ENCODE data around the gene GATA6. TPM values are rescaled to one million over a fixed set of nuclear protein-coding genes. Genes with fewer than 3 reads are reported as not detected.
"Not testable (repeated sequence)": the region's sequence is repeated elsewhere in the genome, so short reads cannot be mapped to it uniquely, and the experiment has no call there.

GATA6 gene
- polyA plus RNA-seq, 12 donors, result 0.99 to 16.3 (median 1.6) TPM; not detected in 1

DNA sequence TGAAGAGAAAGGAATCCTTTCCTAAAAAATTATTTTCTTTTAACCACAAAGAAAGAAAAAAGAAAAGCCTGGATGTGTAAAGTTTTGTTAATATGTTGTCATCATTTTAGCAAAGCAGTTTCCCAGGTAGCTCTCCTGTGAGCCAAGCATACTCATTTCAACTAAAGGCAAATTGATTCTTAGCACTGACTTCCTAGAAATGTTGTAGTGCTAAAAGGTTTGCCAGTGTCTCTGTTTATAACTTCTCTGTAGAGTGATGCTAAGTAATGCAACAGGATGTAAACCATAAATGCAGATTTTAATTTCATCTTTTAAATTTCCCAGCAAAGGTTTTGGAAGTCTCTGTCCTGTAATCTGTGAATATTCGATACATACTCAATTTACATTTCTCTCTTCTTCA, 10.2 kb downstream of the GATA6 start:
- no peak for DNase-seq

DNA sequence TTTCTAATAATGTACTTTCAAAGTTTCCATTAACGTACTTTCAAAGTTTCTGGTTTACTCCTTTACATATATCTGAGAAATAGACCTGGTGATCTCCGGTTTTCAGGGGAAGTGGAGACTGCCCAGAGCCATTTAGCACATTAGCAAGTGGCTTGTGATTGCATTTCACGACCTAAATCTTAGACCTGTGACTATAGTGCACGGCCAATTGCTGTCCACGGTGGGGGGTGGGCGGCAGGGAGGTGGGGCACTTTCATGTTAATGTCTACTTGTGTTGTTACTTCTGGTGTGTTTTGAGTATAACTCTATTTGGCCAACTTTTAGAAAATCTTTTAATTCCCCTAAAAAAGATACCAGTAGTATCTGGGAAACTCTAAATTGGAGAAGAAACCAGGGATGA, 11.3 kb downstream of the GATA6 start:
- no peak for DNase-seq

DNA sequence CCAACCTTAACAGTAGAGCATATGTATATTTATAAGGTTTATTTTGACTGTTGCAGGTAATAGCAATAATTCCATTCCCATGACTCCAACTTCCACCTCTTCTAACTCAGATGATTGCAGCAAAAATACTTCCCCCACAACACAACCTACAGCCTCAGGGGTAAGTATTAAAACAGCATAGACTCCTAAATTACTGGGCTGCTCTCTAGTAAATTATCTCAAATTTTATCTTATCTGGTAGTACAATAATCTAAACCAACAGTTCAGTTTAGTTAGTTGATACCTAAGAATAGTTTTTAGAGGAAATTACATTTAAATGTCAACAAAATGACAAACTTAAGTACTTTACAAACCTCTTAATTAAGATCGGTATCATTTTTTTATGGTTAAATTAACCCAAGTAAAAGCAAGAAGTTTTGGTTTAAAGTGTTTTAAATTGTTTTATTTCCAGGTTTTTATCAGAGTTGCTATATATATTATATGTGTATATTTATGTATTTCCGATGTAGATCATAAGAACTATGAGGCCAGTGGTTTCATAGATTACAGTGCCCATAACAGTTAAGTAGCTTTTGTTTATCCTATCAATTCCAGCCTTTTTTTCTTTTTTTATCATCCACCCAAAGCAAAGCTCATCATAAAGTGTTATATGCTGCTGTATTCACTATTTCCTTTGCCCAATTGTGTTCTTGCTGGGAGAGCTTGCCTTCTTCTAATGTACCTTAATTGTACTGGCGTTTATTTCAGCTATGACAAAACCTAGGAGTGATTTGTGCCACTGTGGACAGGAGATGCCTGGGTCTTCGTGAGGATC, 13.7 kb downstream of the GATA6 start:
- no peak for DNase-seq

DNA sequence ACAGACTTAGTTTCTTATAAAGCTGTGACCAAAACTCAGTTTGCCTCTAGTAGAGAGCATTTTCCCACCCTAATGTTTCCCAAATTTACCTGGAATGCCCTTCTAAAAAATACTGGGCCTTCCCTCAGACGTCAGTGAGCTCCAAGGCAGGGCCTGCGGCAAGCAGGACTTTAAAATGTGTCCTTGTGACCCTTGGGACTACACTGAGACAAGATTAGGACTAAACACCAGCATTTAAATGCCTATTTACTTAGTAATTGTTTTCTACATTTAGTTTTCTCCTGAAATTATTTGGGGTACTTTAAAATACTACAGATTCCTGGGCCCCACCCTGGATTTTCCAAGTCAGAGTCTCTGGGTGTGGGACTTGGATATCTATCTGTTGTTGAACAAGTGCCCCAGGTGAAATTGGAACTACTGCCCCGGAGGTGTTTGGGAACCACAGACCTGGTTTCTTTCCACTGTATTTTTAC, 14.3 kb downstream of the GATA6 start:
- DNase-seq, result no peak

DNA sequence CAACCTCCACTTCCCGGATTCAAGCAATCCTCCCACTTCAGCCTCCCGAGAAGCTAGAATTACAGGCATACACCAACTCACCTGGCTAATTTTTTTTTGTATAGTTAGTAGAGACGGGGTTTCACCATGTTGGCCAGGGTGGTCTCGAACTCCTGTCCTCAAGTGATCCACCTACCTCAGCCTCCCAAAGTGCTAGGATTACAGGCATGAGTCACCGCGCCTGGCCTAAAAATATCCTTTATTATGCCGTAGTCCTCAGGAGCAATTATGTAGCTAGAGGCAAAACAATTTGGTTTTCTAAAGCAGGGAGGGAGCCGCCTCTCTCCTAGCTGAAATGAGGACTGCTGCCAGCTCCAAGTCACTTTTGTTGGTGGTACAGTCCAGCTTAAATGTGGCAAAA, 15.2 kb downstream of the GATA6 start:
- DNase-seq, result not testable (repeated sequence)

DNA sequence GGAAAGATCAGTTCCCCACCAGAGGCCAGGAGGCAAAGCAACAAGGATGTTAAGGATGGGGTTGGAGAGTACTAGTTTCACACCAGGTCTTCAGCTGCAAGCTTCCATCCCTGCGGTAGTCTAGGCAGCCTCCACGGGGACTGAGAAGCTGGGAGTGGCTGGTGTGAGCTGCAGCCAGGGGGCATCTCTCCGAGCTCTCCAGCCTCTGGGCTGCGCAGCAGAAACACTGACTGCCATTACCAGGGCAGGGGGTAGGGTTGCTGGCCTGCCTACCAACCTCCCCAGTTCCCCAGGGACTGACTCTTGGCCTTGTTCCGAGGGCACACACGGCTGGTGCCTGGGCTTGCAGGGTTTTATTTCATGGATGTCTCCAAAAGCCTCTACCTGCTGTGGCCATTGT, 15.9 kb downstream of the GATA6 start:
- no peak for DNase-seq

DNA sequence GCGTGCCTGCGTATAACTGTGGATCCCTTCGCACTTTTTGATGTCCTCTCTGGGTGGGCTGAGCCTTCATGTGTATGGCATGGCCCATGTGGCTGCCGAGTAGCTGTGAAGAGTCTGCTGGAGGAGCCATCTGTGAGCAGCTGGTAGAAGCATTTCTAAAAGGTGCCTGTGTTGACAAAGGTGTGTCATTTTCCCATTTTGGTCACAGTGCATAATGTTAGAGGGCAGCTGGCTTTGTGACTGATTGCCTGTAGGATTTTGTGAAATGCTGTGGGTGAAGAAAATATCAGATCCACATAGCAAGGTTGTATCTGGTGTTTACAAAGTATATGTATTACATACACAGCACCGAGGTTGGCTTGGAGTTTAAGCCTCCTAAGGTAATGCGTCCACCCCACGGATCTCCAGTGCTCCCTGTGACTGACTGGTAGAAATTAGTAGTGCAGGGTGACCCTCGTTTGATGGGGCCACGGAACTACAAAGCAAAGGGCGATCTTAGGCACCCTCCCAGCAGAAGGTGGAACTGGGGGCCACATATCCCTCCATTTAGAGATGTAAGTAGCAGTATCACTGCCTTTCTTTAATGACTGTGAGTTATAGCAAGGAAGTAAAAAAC, 16.5 kb downstream of the GATA6 start:
- no peak for DNase-seq

DNA sequence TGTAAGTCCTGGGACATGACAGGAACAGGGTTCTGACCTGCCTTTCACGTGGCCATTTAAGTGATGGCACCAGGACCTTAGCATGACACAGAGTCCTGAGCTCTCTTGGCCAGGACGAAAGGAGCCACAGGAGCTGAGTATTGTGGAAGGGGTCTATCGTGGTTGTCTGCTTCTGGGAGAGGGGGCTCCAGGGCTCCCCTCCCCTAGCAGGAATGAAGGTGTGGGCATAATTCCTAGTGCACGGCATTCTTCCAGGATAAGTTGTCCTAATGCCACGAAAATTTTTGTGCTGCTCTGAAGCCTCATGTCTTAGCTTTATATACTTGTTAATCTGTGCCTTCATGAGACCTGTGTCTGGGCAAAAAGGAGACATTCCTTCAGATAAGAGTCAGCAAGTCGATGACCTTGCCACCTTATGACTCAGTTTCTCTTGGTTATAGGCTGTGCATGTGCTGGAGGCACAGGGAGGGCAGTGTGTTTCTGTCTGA, 17.1 kb downstream of the GATA6 start:
- no peak for DNase-seq

DNA sequence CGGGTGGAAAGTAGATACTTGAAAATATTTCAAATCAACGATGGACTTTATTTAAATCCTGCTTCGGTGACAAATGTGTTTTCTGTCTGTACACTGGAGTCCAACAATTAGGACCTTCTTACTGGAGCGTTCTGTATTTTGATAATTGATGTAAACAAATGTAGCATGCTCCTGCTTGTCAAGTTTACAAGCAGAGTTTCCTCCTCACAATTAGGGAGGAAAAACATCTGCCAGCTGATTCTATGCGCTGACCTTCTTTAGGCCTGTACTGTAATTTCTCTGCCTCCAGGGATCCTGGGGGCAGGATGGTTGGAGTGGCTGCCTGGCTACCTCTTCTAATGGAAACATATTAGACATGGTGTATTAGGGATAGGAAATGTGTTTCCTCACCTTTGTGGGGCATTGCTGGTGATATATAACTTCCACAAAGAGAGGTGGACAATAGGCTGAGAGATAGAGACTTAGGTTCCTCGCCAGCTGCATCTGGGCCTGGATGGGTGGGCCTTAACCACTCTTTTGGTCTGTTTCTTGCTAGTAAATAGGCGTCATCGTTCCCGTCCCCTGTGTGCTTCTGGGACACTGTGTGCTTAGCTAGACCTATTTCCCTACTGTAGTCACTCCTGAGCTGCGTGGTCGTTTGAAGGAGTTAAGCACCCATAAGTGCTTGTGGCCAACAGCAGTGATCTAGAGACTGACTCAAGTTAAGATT, 19.3 kb downstream of the GATA6 start:
- DNase-seq, result no peak

DNA sequence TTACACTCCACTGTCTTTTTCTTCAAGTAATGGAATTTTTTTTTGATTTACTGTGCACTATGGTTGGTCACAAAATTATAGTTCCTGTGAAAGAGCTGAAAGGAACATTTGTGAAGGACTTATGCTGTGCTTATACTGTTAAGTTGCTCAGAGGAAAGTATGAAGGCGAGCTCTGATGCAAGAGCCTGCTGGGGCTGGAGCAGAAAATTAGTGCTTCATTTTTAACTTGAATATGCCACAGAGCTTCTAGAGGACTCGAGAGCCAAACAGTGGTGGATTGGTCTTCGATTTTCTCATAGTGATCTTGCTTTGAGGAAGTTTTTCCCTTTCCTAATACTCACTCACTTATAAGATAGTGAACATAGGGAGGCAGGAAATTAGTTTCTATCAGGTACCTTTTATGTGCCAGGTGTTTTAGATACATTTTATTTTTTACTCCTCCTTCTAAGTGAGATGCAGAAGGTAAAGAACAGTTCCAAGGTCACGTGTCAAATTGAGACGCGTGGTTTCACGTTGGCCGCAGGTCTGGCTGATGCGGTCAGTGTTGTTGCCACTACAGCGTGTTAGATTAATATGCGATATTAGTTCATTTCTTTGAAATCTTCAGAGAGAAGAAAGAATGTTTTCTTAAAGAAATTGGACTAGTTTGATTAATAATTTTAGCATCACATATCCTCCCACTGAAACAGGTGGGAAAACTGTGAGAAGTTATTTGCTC, 20.2 kb downstream of the GATA6 start:
- DNase-seq, result no peak

DNA sequence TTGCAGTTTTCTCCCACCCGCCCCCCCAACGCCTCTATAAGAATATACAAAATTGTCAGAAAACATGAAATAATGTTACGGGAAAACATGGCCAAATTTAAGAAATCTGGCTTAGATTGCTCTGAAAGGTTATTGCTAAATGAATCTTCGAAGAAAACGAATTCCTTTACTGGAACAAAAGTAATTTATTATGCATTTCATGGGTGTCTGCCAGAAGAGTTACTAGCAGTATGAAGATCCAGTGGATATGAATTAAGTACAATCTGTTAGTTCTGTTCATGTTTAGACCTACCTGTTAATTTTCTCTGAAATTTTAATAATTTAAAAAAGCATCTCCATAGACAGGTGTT, 21.9 kb downstream of the GATA6 start:
- peak; percentile 42 for DNase-seq

DNA sequence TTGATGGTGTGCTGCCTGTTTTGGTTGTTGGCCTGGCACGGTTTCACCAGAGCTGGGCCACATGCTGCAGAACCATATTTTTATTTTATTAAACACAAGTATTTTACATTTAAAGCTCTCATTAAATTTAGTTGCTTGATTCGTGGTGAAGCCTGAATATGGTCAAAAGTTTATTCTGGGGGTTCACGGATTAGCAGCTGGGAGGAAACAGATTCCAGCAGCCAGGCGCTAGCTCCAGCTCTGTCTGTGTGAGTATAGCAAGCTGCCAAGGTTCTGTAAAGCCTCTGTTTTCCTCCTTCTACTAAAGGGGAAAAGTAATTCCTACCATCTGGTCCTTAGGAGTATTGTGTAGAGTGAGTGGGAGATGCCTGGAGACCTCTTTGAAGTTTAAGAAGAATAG, 22.5 kb downstream of the GATA6 start:
- peak; percentile 64 for DNase-seq

DNA sequence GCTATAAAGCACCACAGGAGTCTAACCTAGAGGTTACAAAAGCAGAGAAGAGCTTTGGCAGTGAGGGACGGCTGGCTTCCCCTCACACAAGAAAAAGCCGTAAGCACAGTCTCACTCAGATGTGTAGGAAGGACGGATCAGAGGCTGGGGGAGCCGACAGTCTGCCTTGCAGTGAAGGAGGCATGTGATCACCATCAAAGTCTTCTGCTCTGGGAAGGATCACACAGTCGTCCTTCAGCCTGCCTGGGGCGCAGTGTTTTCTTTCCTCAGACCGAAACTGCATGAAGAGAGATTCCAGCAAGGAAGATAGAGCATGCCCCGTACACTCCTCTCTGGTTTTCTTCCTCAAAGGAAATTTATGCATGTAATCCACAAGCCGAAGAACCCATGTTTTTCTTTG, 24.1 kb downstream of the GATA6 start:
- DNase-seq, result no peak

DNA sequence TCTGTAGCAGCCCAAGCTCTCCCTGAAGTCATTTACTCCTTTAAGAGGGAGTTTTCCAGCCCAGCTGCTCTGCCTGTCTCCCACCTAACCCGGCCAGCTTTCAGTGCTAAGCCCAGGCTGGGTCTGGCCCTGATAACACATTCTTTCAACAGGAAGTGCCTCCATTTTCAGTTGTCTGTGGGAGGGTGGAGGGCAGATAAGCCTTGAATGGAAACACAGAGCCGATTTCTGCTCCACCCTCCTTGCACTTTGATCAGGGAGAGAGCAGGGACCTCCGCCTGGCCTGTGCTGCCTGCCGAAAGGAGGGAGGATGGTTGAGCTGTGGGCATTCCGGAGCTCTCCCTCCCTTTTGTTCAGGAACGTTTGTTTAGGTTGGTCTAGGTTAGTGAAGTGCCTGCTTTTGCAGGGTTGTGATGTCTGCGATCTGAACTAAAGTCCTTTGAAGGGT, 24.8 kb downstream of the GATA6 start:
- no peak for DNase-seq

DNA sequence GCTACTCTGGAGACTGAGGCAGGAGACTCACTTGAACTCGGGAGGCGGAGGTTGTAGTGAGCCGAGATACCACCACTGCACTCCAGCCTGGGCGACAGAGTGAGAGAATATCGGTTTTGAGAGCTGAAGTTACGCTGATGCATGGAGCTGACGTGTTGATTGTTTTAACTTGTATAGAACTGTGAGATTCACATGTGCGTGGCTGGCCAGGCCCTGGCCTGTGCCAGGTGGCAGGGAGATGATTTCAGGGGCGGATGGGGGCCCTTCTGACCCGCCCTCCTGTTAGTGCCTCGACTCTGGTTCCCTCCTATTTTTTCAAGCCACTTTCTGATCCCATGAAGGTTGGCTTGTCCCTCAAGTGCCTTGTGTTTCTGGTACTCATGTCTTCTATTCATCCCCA, 25.7 kb downstream of the GATA6 start:
- DNase-seq, result no peak

DNA sequence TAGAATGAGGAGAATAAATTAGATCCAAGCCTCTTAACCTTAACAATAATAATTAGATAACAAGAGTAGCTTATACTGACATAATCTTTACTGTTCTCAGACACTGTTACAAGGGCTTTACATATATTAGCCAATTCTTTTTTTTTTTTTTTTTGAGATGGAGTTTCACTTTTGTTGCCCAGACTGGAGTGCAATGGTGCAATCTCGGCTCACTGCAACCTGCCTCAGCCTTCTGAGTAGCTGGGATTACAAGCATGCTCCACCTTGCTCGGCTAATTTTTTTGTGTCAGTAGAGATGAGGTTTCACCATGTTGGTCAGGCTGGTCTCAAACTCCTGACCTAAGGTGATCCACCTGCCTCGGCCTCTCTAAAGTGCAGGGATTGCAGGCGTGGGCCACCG, 27.6 kb downstream of the GATA6 start:
- DNase-seq, result not testable (repeated sequence)

DNA sequence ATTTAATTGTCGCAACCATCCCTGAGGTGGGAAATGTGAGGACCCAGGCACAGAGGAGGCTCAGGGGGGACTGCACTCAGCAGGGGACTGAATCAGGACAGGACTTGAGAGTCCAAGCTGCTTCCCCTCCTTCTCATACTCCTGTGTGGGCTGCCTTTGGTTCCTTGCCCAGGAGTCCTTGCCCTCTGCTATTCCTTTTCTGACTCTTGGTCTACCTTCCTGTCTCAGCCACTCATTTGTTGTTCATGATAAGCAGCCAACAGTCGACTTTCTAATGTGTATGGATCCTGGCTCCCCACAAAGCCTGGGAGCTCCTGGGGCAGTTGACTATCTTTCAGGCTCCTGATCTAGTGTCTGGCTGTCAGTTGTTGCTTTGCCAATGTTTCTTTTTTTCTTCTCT, 28.3 kb downstream of the GATA6 start:
- no peak for DNase-seq

DNA sequence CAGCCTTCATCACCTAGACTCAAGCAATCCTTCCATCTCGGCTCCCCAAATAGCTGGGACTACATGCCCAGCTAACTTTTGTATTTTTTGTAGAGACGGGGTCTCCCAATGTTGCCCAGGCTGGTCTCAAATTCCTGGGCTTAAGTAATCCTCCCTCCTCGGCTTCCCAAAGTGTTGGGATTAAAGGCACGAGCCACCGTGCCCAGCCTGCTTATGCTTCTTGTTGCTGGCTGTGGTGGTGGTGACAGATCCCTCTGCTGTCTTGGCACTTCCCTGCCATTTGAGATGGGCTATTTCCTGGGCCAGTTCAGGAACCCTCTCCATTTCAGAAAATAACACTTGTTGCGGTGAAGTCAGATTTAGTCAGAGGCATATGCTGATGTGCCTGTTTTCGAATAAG, 28.8 kb downstream of the GATA6 start:
- no peak for DNase-seq

DNA sequence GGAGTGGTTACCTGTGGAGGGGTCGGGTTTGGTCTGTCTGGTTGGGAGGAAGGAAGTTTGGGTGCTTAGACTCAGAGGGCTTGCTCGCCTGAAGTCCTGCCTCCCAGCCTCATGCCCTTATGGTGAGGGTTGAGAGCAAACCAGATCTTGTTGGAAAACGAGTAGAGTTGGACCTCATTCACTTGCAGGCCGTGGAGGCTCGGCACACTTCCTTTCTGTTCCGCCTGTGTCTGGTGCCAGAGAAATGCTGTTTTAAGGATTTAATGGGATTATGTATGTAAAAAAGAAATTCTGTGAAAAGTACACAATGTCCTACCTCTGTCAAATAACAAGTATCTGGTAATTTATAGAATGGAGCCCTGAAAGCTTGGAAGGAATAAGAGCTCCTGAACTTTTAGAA, 29.6 kb downstream of the GATA6 start:
- DNase-seq, result no peak

DNA sequence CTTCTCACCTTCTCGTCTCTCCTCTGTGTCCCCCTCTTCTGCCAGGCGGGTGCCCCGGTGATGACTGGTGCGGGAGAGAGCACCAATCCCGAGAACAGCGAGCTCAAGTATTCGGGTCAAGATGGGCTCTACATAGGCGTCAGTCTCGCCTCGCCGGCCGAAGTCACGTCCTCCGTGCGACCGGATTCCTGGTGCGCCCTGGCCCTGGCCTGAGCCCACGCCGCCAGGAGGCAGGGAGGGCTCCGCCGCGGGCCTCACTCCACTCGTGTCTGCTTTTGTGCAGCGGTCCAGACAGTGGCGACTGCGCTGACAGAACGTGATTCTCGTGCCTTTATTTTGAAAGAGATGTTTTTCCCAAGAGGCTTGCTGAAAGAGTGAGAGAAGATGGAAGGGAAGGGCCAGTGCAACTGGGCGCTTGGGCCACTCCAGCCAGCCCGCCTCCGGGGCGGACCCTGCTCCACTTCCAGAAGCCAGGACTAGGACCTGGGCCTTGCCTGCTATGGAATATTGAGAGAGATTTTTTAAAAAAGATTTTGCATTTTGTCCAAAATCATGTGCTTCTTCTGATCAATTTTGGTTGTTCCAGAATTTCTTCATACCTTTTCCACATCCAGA, 31.3 kb downstream of the GATA6 start:
- no peak for DNase-seq

DNA sequence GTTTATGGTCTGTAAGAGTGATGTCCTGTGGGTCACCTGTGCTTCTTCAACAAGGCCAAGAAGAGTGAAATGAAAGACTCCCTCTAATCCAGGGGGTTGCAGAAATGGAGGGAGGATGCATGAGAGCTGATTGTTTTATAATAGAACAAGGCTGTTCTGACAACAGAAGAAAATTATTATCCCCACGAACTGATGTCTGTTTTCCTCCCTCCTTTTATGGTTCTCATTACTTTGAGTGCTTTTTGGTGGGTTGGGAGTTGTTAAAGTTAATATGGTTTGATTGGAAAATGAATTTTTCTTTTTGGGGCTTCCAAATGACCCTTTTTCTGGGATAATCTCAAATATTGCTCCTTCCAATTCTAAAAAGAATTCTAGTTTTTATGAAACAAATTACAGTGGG, 33.6 kb downstream of the GATA6 start:
- DNase-seq, result no peak

Measured in muscle of arm (tissue), 12 donors.